Osteocyte (in vitro differentiated cells): ENCODE results near the gene RIN1. TPM values are rescaled to one million over a fixed set of nuclear protein-coding genes. Genes with fewer than 3 reads are reported as not detected.

Source experiments
- DNase-seq: peaks from one replicate; pipeline ENCODE4 v3.0.0; 2021; ENCODE audit warnings: mixed read lengths; ENCODE audit not compliant: unreplicated experiment; ENCODE audit errors: extremely low spot score
- H3K27ac Mint-ChIP-seq: one replicate; pipeline ENCODE4 v1.8.0; 2021; ENCODE audit warnings: mild to moderate bottlenecking, mixed read lengths; ENCODE audit not compliant: unreplicated experiment
- H3K27me3 Mint-ChIP-seq: one replicate; pipeline ENCODE4 v1.8.0; 2021; ENCODE audit warnings: mixed read lengths; ENCODE audit not compliant: unreplicated experiment
- H3K36me3 Mint-ChIP-seq: one replicate; pipeline ENCODE4 v1.8.0; 2021; ENCODE audit warnings: mixed read lengths; ENCODE audit not compliant: unreplicated experiment
- H3K4me1 Mint-ChIP-seq: one replicate; pipeline ENCODE4 v1.8.0; 2021; ENCODE audit warnings: mixed read lengths; ENCODE audit not compliant: unreplicated experiment
- H3K4me3 Mint-ChIP-seq: one replicate; pipeline ENCODE4 v1.8.0; 2021; ENCODE audit warnings: mild to moderate bottlenecking, moderate library complexity, mixed read lengths; ENCODE audit not compliant: unreplicated experiment
- H3K9me3 Mint-ChIP-seq: one replicate; pipeline ENCODE4 v1.8.0; 2021; ENCODE audit warnings: mixed read lengths; ENCODE audit not compliant: unreplicated experiment
- total RNA-seq: library from RNA; stranded (reverse); gene quantifications from 2 replicates; pipeline ENCODE4 v1.2.1, GENCODE V29; 2021
- TF ChIP-seq, protein P1 (sequence below): fragments of 200-600 bp; sonication (generic); IDR thresholded peaks from 2 replicates; pipeline ENCODE4 v1.5.0; 2021; ENCODE audit warnings: antibody characterized with exemption, mild to moderate bottlenecking, moderate library complexity

RIN1 gene
- total RNA-seq, 1 donor from 2014 or later, result 23.6 TPM

- Mint-ChIP-seq H3K4me3 (no peak overlapping the region), H3K9me3 (no peaks in the 10 kb centered on the region), H3K27me3 (no peaks in the 10 kb centered on the region), H3K27ac (no peak overlapping the region), H3K4me1 (peaks cover 51% of the 10 kb centered on the region), H3K36me3 (peaks cover 6% of the 10 kb centered on the region)
- TF ChIP-seq, protein P1, sequence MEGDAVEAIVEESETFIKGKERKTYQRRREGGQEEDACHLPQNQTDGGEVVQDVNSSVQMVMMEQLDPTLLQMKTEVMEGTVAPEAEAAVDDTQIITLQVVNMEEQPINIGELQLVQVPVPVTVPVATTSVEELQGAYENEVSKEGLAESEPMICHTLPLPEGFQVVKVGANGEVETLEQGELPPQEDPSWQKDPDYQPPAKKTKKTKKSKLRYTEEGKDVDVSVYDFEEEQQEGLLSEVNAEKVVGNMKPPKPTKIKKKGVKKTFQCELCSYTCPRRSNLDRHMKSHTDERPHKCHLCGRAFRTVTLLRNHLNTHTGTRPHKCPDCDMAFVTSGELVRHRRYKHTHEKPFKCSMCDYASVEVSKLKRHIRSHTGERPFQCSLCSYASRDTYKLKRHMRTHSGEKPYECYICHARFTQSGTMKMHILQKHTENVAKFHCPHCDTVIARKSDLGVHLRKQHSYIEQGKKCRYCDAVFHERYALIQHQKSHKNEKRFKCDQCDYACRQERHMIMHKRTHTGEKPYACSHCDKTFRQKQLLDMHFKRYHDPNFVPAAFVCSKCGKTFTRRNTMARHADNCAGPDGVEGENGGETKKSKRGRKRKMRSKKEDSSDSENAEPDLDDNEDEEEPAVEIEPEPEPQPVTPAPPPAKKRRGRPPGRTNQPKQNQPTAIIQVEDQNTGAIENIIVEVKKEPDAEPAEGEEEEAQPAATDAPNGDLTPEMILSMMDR, result no peak
- DNase-seq, result no peak
Observed at GRCh38 chr11:66332371-66333219, 3.6 kb downstream of the RIN1 start.

GRCh38 chr11:66331542-66332370, 4.5 kb downstream of the RIN1 start:
- Mint-ChIP-seq H3K27ac (no peak overlapping the region), H3K4me1 (peaks cover 50% of the 10 kb centered on the region), H3K4me3 (no peak overlapping the region), H3K27me3 (no peaks in the 10 kb centered on the region), H3K9me3 (no peaks in the 10 kb centered on the region), H3K36me3 (peaks cover 6% of the 10 kb centered on the region)
- TF ChIP-seq, protein P1, result no peak
- DNase-seq, result no peak

GRCh38 chr11:66330931-66331330, 5.3 kb downstream of the RIN1 start:
- H3K9me3 Mint-ChIP-seq, result no peaks in the 10 kb centered on the region
- no peaks in the 10 kb centered on the region for H3K27me3 Mint-ChIP-seq
- H3K27ac Mint-ChIP-seq, result no peak overlapping the region
- H3K4me3 Mint-ChIP-seq, result no peak overlapping the region
- H3K4me1 Mint-ChIP-seq, result peaks cover 48% of the 10 kb centered on the region
- DNase-seq, result no peak
- TF ChIP-seq, protein P1, result no peak
- peaks cover 6% of the 10 kb centered on the region for H3K36me3 Mint-ChIP-seq

DNA sequence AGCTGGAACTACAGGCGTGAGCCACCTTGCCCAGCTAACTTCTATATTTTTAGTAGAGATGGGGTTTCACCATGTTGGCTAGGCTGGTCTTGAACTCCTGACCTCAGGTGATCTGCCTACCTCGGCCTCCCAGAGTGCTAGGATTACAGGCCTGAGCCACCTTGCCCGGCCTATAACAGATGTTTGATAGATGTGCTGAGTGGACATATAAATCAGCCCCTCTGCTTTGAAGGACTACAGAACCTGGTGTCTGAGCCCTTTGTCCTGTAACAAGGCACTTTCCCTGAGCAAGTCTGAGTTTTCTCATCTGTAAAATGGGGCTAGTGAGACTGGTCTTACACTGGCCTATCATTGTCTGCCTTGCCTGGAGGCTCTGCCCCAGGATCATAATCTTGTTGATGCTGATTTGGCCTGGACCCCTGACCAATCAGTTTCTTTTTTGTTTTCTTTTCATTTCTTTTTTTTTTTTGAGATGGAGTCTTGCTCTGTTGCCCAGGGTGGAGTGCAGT, 7.0 kb downstream of the RIN1 start:
- Mint-ChIP-seq H3K4me3 (no peak overlapping the region), H3K4me1 (peaks cover 57% of the 10 kb centered on the region), H3K27ac (peak overlapping the region; percentile 87), H3K27me3 (no peaks in the 10 kb centered on the region), H3K9me3 (no peaks in the 10 kb centered on the region), H3K36me3 (peaks cover 6% of the 10 kb centered on the region)
- TF ChIP-seq, protein P1, result no peak
- no peak for DNase-seq
